NCI-H128 (cell line): ENCODE data around the gene NRSN2.
"Not testable (repeated sequence)": the region's sequence is repeated elsewhere in the genome, so short reads cannot be mapped to it uniquely, and the experiment has no call there.

Source experiments
- DNase-seq: peaks from one replicate; lab custom pipeline; 2025; ENCODE audit not compliant: unreplicated experiment; lab: John Stamatoyannopoulos, UW

Gene NRSN2

GRCh38 chr20:325045-325888 lies 21.6 kb upstream of the NRSN2 start, which contains the start of gene SOX12:
SOX12 (plus strand) TSS chr20:325552; CDS start chr20:325925, 373 bp downstream.
- peak; percentile 78 for DNase-seq

DNA sequence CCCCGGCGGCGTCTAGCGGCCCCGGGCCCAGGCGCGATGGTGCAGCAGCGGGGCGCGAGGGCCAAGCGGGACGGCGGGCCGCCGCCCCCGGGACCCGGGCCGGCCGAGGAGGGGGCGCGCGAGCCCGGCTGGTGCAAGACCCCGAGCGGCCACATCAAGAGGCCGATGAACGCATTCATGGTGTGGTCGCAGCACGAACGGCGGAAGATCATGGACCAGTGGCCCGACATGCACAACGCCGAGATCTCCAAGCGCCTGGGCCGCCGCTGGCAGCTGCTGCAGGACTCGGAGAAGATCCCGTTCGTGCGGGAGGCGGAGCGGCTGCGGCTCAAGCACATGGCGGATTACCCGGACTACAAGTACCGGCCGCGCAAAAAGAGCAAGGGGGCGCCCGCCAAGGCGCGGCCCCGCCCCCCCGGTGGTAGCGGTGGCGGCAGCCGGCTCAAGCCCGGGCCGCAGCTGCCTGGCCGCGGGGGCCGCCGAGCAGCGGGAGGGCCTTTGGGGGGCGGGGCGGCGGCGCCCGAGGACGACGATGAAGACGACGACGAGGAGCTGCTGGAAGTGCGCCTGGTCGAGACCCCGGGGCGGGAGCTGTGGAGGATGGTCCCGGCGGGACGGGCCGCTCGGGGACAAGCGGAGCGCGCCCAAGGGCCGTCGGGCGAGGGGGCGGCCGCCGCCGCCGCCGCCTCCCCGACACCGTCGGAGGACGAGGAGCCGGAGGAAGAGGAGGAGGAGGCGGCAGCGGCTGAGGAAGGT lies 20.8 kb upstream of the NRSN2 start:
- no peak for DNase-seq

DNA sequence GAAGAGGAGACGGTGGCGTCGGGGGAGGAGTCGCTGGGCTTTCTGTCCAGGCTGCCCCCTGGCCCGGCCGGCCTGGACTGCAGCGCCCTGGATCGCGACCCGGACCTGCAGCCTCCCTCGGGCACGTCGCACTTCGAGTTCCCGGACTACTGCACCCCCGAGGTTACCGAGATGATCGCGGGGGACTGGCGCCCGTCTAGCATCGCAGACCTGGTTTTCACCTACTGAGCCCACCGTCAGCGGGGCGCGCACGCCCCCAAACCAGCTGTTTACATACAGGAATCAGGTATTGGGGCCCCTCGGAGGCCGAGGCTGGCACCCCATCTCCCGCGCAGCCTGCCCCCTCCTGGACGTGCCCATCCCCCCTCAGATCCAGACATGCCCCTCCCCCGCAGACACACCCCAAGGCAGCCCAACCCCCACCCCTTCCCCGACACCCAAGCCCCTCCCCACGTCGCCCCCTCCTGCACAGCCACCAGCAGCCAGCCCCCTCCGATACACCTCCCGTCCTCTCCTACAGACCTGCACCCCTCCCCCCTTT lies 20.2 kb upstream of the NRSN2 start:
- DNase-seq, result no peak

GRCh38 chr20:327186-328026 lies 19.5 kb upstream of the NRSN2 start:
- peak; percentile 90 for DNase-seq

DNA sequence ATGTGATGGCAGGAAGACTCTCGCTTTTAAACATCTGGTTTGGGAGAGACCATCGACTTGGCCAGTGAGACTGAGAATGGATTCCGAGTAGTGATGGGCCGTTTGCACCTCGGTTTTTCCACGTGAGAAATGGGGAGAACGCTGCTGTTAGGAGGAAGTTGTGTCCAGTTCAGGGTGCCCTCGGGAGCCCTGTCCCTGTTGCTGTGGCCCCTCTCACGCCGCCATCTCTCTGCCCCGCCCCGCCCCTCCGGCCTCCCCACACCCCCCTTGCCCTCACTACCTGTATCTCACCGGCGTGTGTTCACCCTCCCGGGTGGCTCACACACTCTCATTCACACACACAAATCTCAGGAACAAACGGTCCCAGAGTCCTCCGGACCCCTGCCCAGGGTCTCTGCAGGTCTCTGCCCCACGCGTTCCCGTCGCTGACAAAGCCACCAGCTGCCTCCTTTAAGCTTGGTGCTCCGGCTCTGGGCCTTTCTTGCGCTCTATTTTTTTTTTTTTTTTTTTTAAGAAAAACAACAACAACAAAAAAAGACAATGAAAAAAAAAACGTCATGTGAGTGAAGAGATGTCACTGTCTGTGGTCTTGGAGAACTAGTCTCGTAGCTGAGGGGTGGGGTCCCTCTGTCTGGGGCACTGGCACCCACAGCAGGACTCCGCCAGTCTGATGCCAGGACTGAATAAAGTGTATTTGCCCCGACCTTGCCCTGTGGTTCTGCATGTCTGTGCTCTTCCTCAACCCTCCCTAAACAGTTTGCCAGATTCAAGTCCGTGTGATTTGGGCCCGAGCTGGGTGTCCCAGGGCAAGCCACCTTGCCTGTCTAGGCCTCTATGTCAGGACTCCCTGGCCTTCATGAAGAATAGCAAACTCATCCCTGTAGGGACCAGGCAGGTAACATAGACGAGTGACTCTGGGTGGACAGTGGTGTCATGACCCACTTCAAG lies 18.6 kb upstream of the NRSN2 start:
- DNase-seq, result no peak

GRCh38 chr20:328975-329695 lies 17.8 kb upstream of the NRSN2 start:
- no peak for DNase-seq

DNA sequence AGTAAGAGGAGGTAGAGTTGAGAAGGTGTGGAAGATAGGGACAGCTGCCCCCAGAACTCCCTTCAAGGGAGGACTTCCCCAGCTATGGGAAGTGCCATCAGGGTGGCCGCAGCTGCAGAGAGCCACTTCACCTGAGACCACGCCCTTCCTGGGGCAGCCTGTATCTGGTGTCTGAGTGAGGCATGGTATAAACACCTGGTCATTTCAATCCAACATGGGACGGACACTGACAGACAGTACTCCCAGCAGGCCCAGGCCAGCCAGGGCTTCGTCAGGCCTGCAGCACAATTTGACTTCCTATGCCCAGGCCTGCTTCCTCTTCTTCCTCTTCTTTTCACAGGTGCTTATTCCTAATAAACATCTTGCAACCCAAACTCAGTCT lies 17.1 kb upstream of the NRSN2 start:
- DNase-seq, result peak; percentile 12

- DNase-seq, result peak; percentile 31
Measured at GRCh38 chr20:330233-331149, 16.4 kb upstream of the NRSN2 start.

DNA sequence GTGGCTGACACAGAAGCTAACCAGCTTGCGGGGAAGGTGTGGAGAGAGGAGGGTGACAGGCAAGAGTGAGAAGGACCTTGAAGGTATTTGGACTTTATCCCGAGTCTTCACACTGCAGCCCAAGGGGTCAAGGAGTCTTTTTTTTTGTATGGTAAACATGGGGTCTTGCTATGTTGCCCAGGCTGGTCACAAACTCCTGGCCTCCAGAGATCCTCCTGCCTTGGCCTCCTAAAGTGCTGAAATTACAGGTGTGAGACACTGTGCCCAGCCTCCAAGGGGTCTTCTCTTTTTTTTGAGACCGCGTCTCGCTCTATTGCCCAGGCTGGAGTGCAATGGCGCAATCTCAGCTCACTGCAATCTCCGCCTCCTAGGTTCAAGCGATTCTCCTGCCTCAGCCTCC lies 12.3 kb upstream of the NRSN2 start:
- DNase-seq, result no peak

DNA sequence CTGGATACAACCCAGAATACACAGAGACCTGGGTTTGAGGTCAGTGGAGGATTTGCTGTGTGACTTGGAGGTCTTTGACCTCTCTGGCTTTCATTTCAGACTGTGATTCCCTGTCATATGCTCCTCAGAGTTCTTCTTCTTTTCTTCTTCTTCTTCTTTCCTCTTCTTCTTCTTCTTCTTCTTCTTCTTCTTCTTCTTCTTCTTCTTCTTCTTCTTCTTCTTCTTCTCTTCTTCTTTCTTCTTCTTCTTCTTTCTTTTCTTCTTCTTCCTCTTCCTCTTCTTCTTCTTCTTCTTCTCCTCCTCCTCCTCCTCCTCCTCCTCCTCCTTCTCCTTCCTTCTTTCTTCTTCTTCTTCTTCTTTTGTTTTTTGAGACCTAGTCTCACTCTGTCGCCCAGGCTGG lies 10.9 kb upstream of the NRSN2 start:
- not testable (repeated sequence) for DNase-seq

GRCh38 chr20:341682-342081 lies 5.2 kb upstream of the NRSN2 start:
- DNase-seq, result no peak

- no peak for DNase-seq
Measured at GRCh38 chr20:343107-343506, 3.8 kb upstream of the NRSN2 start.

GRCh38 chr20:346033-346639 lies 775 bp upstream of the NRSN2 start:
- no peak for DNase-seq

DNA sequence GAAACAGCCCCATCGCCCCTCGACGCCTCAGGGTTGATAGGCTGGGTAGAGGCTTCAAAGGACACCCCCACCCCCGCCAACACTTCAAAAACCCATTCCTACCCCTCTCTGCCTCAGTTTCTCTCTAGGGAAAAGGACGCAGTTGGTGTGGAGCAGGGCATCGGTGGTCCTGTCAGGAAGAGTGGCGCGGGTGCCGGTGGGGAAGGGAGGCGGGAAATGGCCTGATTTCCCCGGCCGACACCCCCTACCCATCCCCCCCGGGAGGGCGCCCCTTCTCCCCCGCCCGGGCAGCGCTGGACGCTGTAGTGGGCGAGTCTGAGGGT lies 367 bp downstream of the NRSN2 start:
- DNase-seq, result no peak

DNA sequence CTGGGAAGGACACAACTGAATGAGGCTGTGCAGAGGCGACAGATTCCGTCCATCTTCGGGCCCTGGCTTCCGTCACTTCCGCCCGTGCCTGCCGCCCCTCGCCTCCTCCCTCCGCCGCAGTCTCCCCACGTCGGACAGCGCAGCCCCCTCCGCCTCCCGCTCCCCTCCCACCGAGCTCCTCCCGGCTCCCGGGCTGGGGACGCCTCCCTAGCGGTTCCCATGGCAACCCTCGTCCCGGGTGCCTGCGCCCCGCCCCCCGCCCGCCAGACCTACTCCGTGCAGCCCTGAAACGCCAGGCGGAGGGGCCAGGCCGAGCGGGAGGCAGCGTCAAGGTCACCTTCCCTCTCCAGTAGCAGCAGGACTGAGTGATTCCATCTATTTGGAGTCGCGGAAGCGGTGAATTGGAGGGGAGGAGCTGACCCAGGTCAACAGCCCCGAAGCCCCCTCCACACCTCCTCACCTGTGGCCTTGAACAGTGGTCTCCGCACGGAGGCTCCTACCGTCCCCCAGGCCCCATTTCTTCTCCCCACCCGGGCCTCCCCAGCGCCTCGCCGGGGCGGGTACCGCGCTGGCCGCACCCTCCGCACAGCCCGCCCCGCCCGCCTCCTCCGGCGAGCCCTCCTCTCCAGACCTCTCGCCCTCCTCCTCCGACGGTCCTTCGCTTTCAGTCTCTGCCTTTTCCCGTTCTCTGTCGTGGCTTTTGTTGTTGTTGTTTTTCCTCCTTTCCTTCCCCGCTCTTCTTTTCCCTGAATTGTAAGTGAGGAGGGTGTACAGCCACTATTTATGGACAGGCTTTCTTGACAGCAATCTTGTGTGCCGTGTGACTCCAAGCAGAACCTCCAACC lies 951 bp downstream of the NRSN2 start:
- DNase-seq, result peak; percentile 94

- no peak for DNase-seq
Measured at GRCh38 chr20:348972-349841, 2.3 kb downstream of the NRSN2 start.
